KMS-11 (cell line): ENCODE measurements around the gene LORICRIN.

Experiments
- H2AFZ ChIP-seq: fragments of 200-600 bp; sonication (generic); 2 replicates; pipeline ENCODE4 v1.6.1; 2016; ENCODE audit warnings: antibody characterized with exemption, mixed run types, low read depth
- H3K27ac ChIP-seq: fragments of 200-600 bp; sonication (generic); 2 replicates; pipeline ENCODE4 v1.6.1; 2016; ENCODE audit warnings: mild to moderate bottlenecking, mixed run types
- H3K27me3 ChIP-seq: fragments of 200-600 bp; sonication (generic); 2 replicates; pipeline ENCODE4 v1.6.1; 2017; ENCODE audit warnings: mild to moderate bottlenecking, low read depth, mixed run types, moderate library complexity; ENCODE audit not compliant: insufficient read depth
- H3K36me3 ChIP-seq: fragments of 200-600 bp; sonication (generic); 2 replicates; pipeline ENCODE4 v1.6.1; 2017; ENCODE audit warnings: mild to moderate bottlenecking, mixed run types; ENCODE audit not compliant: insufficient read depth
- H3K4me1 ChIP-seq: fragments of 200-600 bp; sonication (generic); 2 replicates; pipeline ENCODE4 v1.6.1; 2016; ENCODE audit warnings: mild to moderate bottlenecking, low read depth, mixed run types; ENCODE audit not compliant: poor library complexity, severe bottlenecking
- H3K4me2 ChIP-seq: fragments of 200-600 bp; sonication (generic); 2 replicates; pipeline ENCODE4 v1.7.0; 2016; ENCODE audit warnings: mild to moderate bottlenecking, mixed run types
- H3K4me3 ChIP-seq: fragments of 200-600 bp; sonication (generic); IDR thresholded peaks from 2 replicates; pipeline ENCODE4 v1.6.1; 2017; ENCODE audit warnings: low read depth, low read length, mixed read lengths; ENCODE audit not compliant: insufficient read depth
- H3K79me2 ChIP-seq: fragments of 200-600 bp; sonication (generic); 2 replicates; pipeline ENCODE4 v1.6.1; 2016; ENCODE audit warnings: low read depth, mixed run types; ENCODE audit not compliant: insufficient read depth
- H3K9ac ChIP-seq: fragments of 200-600 bp; sonication (generic); 2 replicates; pipeline ENCODE4 v1.6.1; 2016; ENCODE audit warnings: mild to moderate bottlenecking, mixed run types
- H4K20me1 ChIP-seq: fragments of 200-600 bp; sonication (generic); 2 replicates; pipeline ENCODE4 v1.6.1; 2016; ENCODE audit warnings: mild to moderate bottlenecking, mixed run types; ENCODE audit not compliant: insufficient read depth
- TF ChIP-seq, protein P1 (sequence below): fragments of 200-600 bp; sonication (generic); conservative IDR thresholded peaks from 2 replicates; pipeline ENCODE4 v1.6.1; 2017; ENCODE audit warnings: low read depth, mild to moderate bottlenecking, antibody characterized with exemption, low read length, moderate library complexity, mixed read lengths

Gene LORICRIN

GRCh38 chr1:153231785-153232184, 27.7 kb upstream of the LORICRIN start:
- TF ChIP-seq, protein P1, sequence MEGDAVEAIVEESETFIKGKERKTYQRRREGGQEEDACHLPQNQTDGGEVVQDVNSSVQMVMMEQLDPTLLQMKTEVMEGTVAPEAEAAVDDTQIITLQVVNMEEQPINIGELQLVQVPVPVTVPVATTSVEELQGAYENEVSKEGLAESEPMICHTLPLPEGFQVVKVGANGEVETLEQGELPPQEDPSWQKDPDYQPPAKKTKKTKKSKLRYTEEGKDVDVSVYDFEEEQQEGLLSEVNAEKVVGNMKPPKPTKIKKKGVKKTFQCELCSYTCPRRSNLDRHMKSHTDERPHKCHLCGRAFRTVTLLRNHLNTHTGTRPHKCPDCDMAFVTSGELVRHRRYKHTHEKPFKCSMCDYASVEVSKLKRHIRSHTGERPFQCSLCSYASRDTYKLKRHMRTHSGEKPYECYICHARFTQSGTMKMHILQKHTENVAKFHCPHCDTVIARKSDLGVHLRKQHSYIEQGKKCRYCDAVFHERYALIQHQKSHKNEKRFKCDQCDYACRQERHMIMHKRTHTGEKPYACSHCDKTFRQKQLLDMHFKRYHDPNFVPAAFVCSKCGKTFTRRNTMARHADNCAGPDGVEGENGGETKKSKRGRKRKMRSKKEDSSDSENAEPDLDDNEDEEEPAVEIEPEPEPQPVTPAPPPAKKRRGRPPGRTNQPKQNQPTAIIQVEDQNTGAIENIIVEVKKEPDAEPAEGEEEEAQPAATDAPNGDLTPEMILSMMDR = no peak
- no peaks in the 10 kb centered on the region for H3K27me3 ChIP-seq
- H3K27ac ChIP-seq = no peak overlapping the region
- H3K79me2 ChIP-seq = no peaks in the 10 kb centered on the region
- H3K4me1 ChIP-seq = peaks cover 16% of the 10 kb centered on the region
- H3K4me3 ChIP-seq = no peak overlapping the region
- no peak overlapping the region for H3K4me2 ChIP-seq
- H3K36me3 ChIP-seq = no peaks in the 10 kb centered on the region
- no peak overlapping the region for H3K9ac ChIP-seq
- H2AFZ ChIP-seq = no peak overlapping the region
- no peaks in the 10 kb centered on the region for H4K20me1 ChIP-seq

- H2AFZ ChIP-seq = no peak overlapping the region
- H3K9ac ChIP-seq = no peak overlapping the region
- H4K20me1 ChIP-seq = no peaks in the 10 kb centered on the region
- H3K36me3 ChIP-seq = no peaks in the 10 kb centered on the region
- H3K4me3 ChIP-seq = no peak overlapping the region
- H3K79me2 ChIP-seq = no peaks in the 10 kb centered on the region
- no peaks in the 10 kb centered on the region for H3K27me3 ChIP-seq
- peaks cover 16% of the 10 kb centered on the region for H3K4me1 ChIP-seq
- TF ChIP-seq, protein P1 = no peak
- H3K4me2 ChIP-seq = no peak overlapping the region
- H3K27ac ChIP-seq = no peak overlapping the region
These were observed 26.9 kb upstream of the LORICRIN start for GRCh38 chr1:153232553-153232952.

DNA sequence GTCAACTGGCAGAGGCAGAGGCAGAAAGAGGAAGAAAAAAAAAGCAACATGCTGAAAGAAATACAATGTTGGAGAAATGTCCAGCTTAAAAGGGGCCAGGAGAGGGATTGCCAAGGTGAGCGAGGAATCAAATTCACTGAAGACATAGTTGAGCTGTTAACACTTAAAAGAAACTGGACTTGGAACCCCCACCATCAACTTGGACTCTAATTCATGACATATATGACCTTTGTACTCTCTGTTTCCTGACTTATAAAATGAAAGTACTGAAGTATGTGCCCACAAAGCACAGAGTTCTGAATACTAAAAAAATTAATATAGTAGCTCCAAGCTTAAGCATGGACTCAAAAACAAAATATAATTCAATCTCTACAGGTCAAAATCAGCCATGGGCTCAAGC, 26.0 kb upstream of the LORICRIN start:
- peak overlapping the region; percentile 36 for H3K4me2 ChIP-seq
- H3K27me3 ChIP-seq = no peaks in the 10 kb centered on the region
- TF ChIP-seq, protein P1 = no peak
- no peaks in the 10 kb centered on the region for H3K36me3 ChIP-seq
- H3K4me1 ChIP-seq = peaks cover 16% of the 10 kb centered on the region
- H4K20me1 ChIP-seq = no peaks in the 10 kb centered on the region
- H3K9ac ChIP-seq = no peak overlapping the region
- H3K27ac ChIP-seq = no peak overlapping the region
- H3K79me2 ChIP-seq = no peaks in the 10 kb centered on the region
- 0 out of 2 replicates have a peak overlapping the region, but pooled peaks have one; percentile 2 for H2AFZ ChIP-seq
- peak overlapping the region; percentile 58 for H3K4me3 ChIP-seq

GRCh38 chr1:153238527-153238926, 21.0 kb upstream of the LORICRIN start:
- no peaks in the 10 kb centered on the region for H4K20me1 ChIP-seq
- no peak overlapping the region for H3K9ac ChIP-seq
- H3K27ac ChIP-seq = no peak overlapping the region
- H3K79me2 ChIP-seq = no peaks in the 10 kb centered on the region
- TF ChIP-seq, protein P1 = peak; percentile 82
- H3K4me2 ChIP-seq = no peak overlapping the region
- H3K4me1 ChIP-seq = peaks cover 8% of the 10 kb centered on the region
- no peak overlapping the region for H3K4me3 ChIP-seq
- H2AFZ ChIP-seq = no peak overlapping the region
- H3K27me3 ChIP-seq = no peaks in the 10 kb centered on the region
- no peaks in the 10 kb centered on the region for H3K36me3 ChIP-seq
